HEK293 (cell line): Measurements from ENCODE around the gene EXOC8.

Experiments used
- EGR2 ChIP-seq: fragments of 450-650 bp; formaldehyde crosslinking; IDR thresholded peaks from 2 replicates; pipeline ENCODE4 v1.5.1; 2016; ENCODE audit warnings: low read depth, missing biosample characterization, missing genetic modification characterization
- REPIN1 ChIP-seq: fragments of 450-650 bp; formaldehyde crosslinking; IDR thresholded peaks from 2 replicates; pipeline ENCODE4 v1.5.1; 2017; ENCODE audit warnings: missing biosample characterization, missing genetic modification characterization, low read depth
- ZBTB1 ChIP-seq: fragments of 450-650 bp; formaldehyde crosslinking; IDR thresholded peaks from 2 replicates; pipeline ENCODE4 v1.5.1; 2016; ENCODE audit warnings: missing biosample characterization, missing genetic modification characterization
- ZFP3 ChIP-seq: fragments of 450-650 bp; formaldehyde crosslinking; IDR thresholded peaks from 2 replicates; pipeline ENCODE4 v1.5.1; 2016; ENCODE audit warnings: low read depth, missing biosample characterization, missing genetic modification characterization
- ZFP69B ChIP-seq: fragments of 450-650 bp; formaldehyde crosslinking; IDR thresholded peaks from 2 replicates; pipeline ENCODE4 v1.5.1; 2016; ENCODE audit warnings: missing biosample characterization, missing genetic modification characterization
- ZNF132 ChIP-seq: fragments of 450-650 bp; formaldehyde crosslinking; IDR thresholded peaks from 2 replicates; pipeline ENCODE4 v1.5.1; 2017; ENCODE audit warnings: missing biosample characterization, missing genetic modification characterization, borderline replicate concordance
- ZNF133 ChIP-seq: fragments of 450-650 bp; formaldehyde crosslinking; IDR thresholded peaks from 2 replicates; pipeline ENCODE4 v1.5.1; 2016; ENCODE audit warnings: missing biosample characterization, missing genetic modification characterization
- ZNF155 ChIP-seq: fragments of 450-650 bp; formaldehyde crosslinking; IDR thresholded peaks from 2 replicates; pipeline ENCODE4 v1.5.1; 2016; ENCODE audit warnings: missing biosample characterization, missing genetic modification characterization
- ZNF174 ChIP-seq: fragments of 450-650 bp; formaldehyde crosslinking; IDR thresholded peaks from 2 replicates; pipeline ENCODE4 v1.5.0; 2017; ENCODE audit warnings: missing biosample characterization, mild to moderate bottlenecking, missing genetic modification characterization
- ZNF211 ChIP-seq: fragments of 450-650 bp; formaldehyde crosslinking; IDR thresholded peaks from 2 replicates; pipeline ENCODE4 v1.5.1; 2016; ENCODE audit warnings: low read depth, missing biosample characterization, missing genetic modification characterization
- ZNF311 ChIP-seq: fragments of 450-650 bp; formaldehyde crosslinking; IDR thresholded peaks from 2 replicates; pipeline ENCODE4 v1.5.1; 2017; ENCODE audit warnings: missing biosample characterization, missing genetic modification characterization, borderline replicate concordance
- ZNF324 ChIP-seq: fragments of 450-650 bp; formaldehyde crosslinking; IDR thresholded peaks from 2 replicates; pipeline ENCODE4 v1.5.1; 2016; ENCODE audit warnings: missing biosample characterization, missing genetic modification characterization
- ZNF366 ChIP-seq: fragments of 450-650 bp; formaldehyde crosslinking; conservative IDR thresholded peaks from 2 replicates; pipeline ENCODE4 v1.5.1; 2016; ENCODE audit warnings: missing biosample characterization, missing genetic modification characterization
- ZNF404 ChIP-seq: fragments of 450-650 bp; formaldehyde crosslinking; IDR thresholded peaks from 2 replicates; pipeline ENCODE4 v1.5.1; 2017; ENCODE audit warnings: missing biosample characterization, missing genetic modification characterization
- ZNF433 ChIP-seq: fragments of 450-650 bp; formaldehyde crosslinking; IDR thresholded peaks from 2 replicates; pipeline ENCODE4 v1.5.1; 2016; ENCODE audit warnings: missing biosample characterization, missing genetic modification characterization, low read depth
- ZNF514 ChIP-seq: fragments of 450-650 bp; formaldehyde crosslinking; IDR thresholded peaks from 2 replicates; pipeline ENCODE4 v1.5.1; 2016; ENCODE audit warnings: missing biosample characterization, missing genetic modification characterization
- ZNF549 ChIP-seq: fragments of 450-650 bp; IDR thresholded peaks from 2 replicates; pipeline ENCODE4 v1.5.1; 2018; ENCODE audit warnings: missing biosample characterization, missing genetic modification characterization, mild to moderate bottlenecking, inconsistent platforms, moderate library complexity
- ZNF654 ChIP-seq: fragments of 450-650 bp; formaldehyde crosslinking; IDR thresholded peaks from 2 replicates; pipeline ENCODE4 v1.5.1; 2016; ENCODE audit warnings: low read depth, missing biosample characterization, missing genetic modification characterization
- ZNF747 ChIP-seq: fragments of 450-650 bp; formaldehyde crosslinking; IDR thresholded peaks from 2 replicates; pipeline ENCODE4 v1.5.1; 2016; ENCODE audit warnings: missing biosample characterization, missing genetic modification characterization
- ZNF785 ChIP-seq: fragments of 450-650 bp; formaldehyde crosslinking; IDR thresholded peaks from 2 replicates; pipeline ENCODE4 v1.5.1; 2016; ENCODE audit warnings: missing biosample characterization, missing genetic modification characterization
- TF ChIP-seq, protein P1 (sequence below): fragments of 450-650 bp; formaldehyde crosslinking; IDR thresholded peaks from 2 replicates; pipeline ENCODE4 v1.5.1; 2016; ENCODE audit warnings: missing biosample characterization, missing genetic modification characterization, borderline replicate concordance
- TF ChIP-seq, protein P2 (sequence below): fragments of 450-650 bp; formaldehyde crosslinking; IDR thresholded peaks from 2 replicates; pipeline ENCODE4 v1.5.1; 2016; ENCODE audit warnings: missing biosample characterization, missing genetic modification characterization
- TF ChIP-seq, protein P3 (sequence below): fragments of 450-650 bp; formaldehyde crosslinking; IDR thresholded peaks from 2 replicates; pipeline ENCODE4 v1.5.1; 2016; ENCODE audit warnings: missing biosample characterization, missing genetic modification characterization
- TF ChIP-seq, protein P4 (sequence below): fragments of 450-650 bp; formaldehyde crosslinking; IDR thresholded peaks from 2 replicates; pipeline ENCODE4; 2016; ENCODE audit warnings: missing biosample characterization, missing genetic modification characterization
- TF ChIP-seq, protein P5 (sequence below): fragments of 450-650 bp; formaldehyde crosslinking; IDR thresholded peaks from 2 replicates; pipeline ENCODE4 v1.5.1; 2016; ENCODE audit warnings: missing biosample characterization, missing genetic modification characterization
- TF ChIP-seq, protein P6 (sequence below): fragments of 450-650 bp; formaldehyde crosslinking; IDR thresholded peaks from 2 replicates; pipeline ENCODE4 v1.5.1; 2016; ENCODE audit warnings: missing biosample characterization, missing genetic modification characterization, borderline replicate concordance

The EXOC8 gene

DNA sequence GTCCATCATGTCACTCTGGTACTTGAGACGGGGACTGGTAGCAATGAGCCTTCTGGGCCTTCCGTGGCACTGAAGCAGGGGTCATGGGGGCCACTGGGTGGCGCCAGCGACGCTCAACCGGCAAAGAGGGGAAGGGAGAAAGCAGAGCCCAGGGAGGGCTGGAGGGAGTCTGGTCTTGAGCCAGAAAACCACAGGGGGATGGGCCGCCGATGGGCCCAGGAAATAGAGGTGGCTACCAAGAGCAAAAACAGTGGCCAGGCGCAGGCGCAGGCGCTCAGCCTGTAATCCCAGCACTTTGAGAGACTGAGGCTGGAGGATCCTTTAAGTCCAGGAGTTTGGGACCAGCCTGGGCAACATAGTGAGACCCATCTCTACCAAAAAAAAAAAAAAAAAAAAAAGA, 21.8 kb downstream of the EXOC8 start (continued):
- TF ChIP-seq ZNF132 (tag by site-specific recombination) (no peak), ZNF549 (tag by site-specific recombination) (no peak), EGR2 (no peak), ZNF747 (tag by site-specific recombination) (no peak), ZNF324 (tag by site-specific recombination) (no peak), ZNF211 (tag by site-specific recombination) (no peak), ZFP69B (tag by site-specific recombination) (0 out of 2 replicates have a peak, but pooled peaks have one; percentile 33), ZBTB1 (no peak), ZNF654 (peak; percentile 63; the same call in 1 of the 2 replicates), ZNF785 (tag by site-specific recombination) (no peak), ZNF174 (tag by site-specific recombination) (no peak), ZNF133 (tag by site-specific recombination) (no peak), ZFP3 (tag by site-specific recombination) (no peak), ZNF155 (tag by site-specific recombination) (no peak), REPIN1 (tag by site-specific recombination) (no peak), ZNF366 (tag by site-specific recombination) (no peak), ZNF404 (tag by site-specific recombination) (no peak), ZNF311 (tag by site-specific recombination) (no peak), ZNF433 (tag by site-specific recombination) (no peak), ZNF514 (tag by site-specific recombination) (no peak)
- TF ChIP-seq, protein P1, sequence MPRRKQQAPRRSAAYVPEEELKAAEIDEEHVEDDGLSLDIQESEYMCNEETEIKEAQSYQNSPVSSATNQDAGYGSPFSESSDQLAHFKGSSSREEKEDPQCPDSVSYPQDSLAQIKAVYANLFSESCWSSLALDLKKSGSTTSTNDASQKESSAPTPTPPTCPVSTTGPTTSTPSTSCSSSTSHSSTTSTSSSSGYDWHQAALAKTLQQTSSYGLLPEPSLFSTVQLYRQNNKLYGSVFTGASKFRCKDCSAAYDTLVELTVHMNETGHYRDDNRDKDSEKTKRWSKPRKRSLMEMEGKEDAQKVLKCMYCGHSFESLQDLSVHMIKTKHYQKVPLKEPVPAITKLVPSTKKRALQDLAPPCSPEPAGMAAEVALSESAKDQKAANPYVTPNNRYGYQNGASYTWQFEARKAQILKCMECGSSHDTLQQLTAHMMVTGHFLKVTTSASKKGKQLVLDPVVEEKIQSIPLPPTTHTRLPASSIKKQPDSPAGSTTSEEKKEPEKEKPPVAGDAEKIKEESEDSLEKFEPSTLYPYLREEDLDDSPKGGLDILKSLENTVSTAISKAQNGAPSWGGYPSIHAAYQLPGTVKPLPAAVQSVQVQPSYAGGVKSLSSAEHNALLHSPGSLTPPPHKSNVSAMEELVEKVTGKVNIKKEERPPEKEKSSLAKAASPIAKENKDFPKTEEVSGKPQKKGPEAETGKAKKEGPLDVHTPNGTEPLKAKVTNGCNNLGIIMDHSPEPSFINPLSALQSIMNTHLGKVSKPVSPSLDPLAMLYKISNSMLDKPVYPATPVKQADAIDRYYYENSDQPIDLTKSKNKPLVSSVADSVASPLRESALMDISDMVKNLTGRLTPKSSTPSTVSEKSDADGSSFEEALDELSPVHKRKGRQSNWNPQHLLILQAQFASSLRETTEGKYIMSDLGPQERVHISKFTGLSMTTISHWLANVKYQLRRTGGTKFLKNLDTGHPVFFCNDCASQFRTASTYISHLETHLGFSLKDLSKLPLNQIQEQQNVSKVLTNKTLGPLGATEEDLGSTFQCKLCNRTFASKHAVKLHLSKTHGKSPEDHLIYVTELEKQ: no peak; the same call in 1 of the 2 replicates
- TF ChIP-seq, protein P2, sequence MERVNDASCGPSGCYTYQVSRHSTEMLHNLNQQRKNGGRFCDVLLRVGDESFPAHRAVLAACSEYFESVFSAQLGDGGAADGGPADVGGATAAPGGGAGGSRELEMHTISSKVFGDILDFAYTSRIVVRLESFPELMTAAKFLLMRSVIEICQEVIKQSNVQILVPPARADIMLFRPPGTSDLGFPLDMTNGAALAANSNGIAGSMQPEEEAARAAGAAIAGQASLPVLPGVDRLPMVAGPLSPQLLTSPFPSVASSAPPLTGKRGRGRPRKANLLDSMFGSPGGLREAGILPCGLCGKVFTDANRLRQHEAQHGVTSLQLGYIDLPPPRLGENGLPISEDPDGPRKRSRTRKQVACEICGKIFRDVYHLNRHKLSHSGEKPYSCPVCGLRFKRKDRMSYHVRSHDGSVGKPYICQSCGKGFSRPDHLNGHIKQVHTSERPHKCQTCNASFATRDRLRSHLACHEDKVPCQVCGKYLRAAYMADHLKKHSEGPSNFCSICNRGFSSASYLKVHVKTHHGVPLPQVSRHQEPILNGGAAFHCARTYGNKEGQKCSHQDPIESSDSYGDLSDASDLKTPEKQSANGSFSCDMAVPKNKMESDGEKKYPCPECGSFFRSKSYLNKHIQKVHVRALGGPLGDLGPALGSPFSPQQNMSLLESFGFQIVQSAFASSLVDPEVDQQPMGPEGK: peak; percentile 50; the same call in 1 of the 2 replicates
- TF ChIP-seq, protein P3, sequence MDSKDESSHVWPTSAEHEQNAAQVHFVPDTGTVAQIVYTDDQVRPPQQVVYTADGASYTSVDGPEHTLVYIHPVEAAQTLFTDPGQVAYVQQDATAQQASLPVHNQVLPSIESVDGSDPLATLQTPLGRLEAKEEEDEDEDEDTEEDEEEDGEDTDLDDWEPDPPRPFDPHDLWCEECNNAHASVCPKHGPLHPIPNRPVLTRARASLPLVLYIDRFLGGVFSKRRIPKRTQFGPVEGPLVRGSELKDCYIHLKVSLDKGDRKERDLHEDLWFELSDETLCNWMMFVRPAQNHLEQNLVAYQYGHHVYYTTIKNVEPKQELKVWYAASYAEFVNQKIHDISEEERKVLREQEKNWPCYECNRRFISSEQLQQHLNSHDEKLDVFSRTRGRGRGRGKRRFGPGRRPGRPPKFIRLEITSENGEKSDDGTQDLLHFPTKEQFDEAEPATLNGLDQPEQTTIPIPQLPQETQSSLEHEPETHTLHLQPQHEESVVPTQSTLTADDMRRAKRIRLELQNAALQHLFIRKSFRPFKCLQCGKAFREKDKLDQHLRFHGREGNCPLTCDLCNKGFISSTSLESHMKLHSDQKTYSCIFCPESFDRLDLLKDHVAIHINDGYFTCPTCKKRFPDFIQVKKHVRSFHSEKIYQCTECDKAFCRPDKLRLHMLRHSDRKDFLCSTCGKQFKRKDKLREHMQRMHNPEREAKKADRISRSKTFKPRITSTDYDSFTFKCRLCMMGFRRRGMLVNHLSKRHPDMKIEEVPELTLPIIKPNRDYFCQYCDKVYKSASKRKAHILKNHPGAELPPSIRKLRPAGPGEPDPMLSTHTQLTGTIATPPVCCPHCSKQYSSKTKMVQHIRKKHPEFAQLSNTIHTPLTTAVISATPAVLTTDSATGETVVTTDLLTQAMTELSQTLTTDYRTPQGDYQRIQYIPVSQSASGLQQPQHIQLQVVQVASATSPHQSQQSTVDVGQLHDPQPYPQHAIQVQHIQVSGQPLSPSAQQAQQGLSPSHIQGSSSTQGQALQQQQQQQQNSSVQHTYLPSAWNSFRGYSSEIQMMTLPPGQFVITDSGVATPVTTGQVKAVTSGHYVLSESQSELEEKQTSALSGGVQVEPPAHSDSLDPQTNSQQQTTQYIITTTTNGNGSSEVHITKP (tag by site-specific recombination): peak; percentile 48
- TF ChIP-seq, protein P4, sequence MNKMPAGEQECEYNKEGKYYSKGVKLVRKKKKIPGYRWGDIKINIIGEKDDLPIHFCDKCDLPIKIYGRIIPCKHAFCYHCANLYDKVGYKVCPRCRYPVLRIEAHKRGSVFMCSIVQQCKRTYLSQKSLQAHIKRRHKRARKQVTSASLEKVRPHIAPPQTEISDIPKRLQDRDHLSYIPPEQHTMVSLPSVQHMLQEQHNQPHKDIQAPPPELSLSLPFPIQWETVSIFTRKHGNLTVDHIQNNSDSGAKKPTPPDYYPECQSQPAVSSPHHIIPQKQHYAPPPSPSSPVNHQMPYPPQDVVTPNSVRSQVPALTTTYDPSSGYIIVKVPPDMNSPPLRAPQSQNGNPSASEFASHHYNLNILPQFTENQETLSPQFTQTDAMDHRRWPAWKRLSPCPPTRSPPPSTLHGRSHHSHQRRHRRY (tag by site-specific recombination): no peak
- TF ChIP-seq, protein P5, sequence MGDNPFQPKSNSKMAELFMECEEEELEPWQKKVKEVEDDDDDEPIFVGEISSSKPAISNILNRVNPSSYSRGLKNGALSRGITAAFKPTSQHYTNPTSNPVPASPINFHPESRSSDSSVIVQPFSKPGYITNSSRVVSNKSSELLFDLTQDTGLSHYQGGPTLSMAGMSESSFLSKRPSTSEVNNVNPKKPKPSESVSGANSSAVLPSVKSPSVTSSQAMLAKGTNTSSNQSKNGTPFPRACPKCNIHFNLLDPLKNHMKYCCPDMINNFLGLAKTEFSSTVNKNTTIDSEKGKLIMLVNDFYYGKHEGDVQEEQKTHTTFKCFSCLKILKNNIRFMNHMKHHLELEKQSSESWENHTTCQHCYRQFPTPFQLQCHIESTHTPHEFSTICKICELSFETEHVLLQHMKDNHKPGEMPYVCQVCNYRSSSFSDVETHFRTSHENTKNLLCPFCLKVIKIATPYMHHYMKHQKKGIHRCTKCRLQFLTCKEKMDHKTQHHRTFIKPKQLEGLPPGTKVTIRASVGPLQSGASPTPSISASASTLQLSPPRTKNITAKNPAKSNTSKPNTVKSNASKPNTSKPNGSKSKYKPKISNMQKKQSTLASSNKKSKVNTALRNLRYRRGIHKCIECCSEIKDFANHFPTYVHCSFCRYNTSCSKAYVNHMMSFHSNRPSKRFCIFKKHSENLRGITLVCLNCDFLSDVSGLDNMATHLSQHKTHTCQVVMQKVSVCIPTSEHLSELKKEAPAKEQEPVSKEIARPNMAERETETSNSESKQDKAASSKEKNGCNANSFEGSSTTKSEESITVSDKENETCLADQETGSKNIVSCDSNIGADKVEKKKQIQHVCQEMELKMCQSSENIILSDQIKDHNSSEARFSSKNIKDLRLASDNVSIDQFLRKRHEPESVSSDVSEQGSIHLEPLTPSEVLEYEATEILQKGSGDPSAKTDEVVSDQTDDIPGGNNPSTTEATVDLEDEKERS: no peak
- TF ChIP-seq, protein P6, sequence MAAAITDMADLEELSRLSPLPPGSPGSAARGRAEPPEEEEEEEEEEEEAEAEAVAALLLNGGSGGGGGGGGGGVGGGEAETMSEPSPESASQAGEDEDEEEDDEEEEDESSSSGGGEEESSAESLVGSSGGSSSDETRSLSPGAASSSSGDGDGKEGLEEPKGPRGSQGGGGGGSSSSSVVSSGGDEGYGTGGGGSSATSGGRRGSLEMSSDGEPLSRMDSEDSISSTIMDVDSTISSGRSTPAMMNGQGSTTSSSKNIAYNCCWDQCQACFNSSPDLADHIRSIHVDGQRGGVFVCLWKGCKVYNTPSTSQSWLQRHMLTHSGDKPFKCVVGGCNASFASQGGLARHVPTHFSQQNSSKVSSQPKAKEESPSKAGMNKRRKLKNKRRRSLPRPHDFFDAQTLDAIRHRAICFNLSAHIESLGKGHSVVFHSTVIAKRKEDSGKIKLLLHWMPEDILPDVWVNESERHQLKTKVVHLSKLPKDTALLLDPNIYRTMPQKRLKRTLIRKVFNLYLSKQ (tag by site-specific recombination): no peak
